Measurements from ENCODE around the gene FBXO15.

Gene FBXO15

DNA sequence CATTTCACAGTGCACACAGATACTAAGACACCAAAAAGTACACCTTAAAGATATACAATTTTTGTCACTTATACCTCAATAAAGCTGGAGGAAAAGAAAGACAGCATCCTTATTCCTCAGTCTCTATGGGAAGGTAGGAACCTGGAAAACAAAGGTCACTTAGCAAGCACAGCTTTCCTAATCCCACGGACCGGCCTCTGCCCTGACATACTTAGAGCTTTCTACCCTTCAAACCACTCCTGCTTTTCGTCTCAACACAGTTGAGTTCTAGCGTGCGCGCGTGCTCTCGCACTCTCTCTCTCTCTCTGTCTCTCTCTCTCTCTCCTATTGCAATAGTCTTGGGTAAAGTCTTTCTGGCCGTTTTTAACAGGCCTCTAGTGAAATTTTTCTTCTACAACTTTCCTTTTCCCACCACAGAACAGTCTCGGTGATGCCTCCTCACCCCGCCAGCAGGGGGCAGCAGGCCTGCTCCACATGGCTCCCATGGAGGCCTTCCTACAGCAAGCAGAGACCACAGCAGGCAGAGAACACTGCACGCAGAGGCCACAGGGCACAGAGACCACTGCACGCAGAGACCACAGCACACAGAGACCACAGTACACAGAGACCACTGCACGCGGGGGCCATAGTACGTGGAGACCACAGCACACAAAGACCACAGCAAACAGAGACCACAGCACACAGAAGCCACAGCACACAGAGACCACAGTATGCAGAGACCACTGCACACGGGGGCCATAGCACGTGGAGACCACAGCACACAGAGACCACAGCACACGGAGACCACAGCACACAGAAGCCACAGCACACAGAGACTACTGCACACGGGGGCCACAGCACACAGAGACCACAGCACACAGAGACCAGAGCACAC is 106.9 kb downstream of the FBXO15 start:
- DNase-seq = no peak

DNA sequence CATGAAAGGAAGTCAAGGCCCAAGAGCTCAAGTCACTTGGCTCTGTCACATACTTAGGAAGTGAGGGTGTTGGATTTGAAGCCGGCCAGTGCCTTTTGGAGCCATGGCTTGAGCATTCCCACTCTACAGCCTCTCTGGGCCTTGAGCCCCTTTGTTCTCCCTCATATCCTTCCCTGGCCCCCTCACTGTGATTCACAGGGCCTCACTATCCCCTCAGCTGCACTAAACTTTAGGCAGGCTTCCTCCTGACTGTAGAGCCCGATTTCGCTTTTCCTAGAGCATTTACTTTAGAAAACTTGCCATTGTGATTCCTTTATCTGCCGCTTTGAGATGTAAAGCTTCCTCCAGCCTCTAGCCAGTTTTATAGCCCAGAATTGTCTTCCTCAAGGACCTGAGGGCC is 107.6 kb downstream of the FBXO15 start:
- DNase-seq = no peak

DNA sequence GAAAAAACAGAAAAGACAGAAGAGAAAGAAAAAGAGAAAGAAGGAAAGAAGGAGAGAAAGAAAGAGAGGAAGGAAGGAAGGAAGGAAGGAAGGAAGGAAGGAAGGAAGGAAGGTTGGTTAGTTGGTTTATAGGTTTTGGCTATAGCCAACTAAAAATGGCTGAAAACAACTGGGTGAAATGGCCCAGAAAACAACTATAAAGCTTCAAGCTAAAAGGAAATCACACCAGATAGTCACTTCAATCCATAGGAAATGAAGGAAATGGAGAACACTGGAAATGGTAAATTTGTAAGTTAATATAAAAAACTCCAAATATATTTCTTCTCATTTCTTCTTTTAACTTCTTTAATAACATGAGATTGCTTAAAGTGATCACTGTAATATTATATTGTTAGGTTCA is 118.5 kb downstream of the FBXO15 start:
- no peak for DNase-seq

Measured in femur (tissue), 1 donor.